OCI-LY1 (cell line): ENCODE data around the gene HOXB6.

Experiments used
- H2AFZ ChIP-seq: fragments of 200-600 bp; sonication (generic), shearing (Covaris generic); 2 replicates; pipeline ENCODE4 v1.6.0; 2014; ENCODE audit warnings: antibody characterized with exemption, mild to moderate bottlenecking, low read length
- H3F3A ChIP-seq: fragments of 200-600 bp; sonication (generic), shearing (Covaris generic); 2 replicates; pipeline ENCODE4 v1.6.0; 2014; ENCODE audit warnings: mild to moderate bottlenecking, antibody characterized with exemption, low read length, moderate library complexity; ENCODE audit not compliant: insufficient read depth
- H3K27ac ChIP-seq: fragments of 200-600 bp; sonication (generic); 2 replicates; pipeline ENCODE4 v1.5.1; 2014; ENCODE audit warnings: low read length, mixed run types, mild to moderate bottlenecking, low read depth; ENCODE audit not compliant: poor library complexity, severe bottlenecking
- H3K27me3 ChIP-seq: fragments of 200-600 bp; sonication (generic); 2 replicates; pipeline ENCODE4 v1.6.0; 2014; ENCODE audit warnings: antibody characterized with exemption, mild to moderate bottlenecking, low read length, moderate library complexity; ENCODE audit not compliant: insufficient read depth
- H3K36me3 ChIP-seq: fragments of 200-600 bp; sonication (generic); 2 replicates; pipeline ENCODE4 v1.6.1; 2014; ENCODE audit warnings: mild to moderate bottlenecking, antibody characterized with exemption, low read length, moderate library complexity, mixed read lengths; ENCODE audit not compliant: insufficient read depth
- H3K4me1 ChIP-seq: fragments of 200-600 bp; sonication (generic); 2 replicates; pipeline ENCODE4 v1.5.1; 2014; ENCODE audit warnings: mild to moderate bottlenecking, low read length, moderate library complexity; ENCODE audit not compliant: insufficient read depth, severe bottlenecking
- H3K4me2 ChIP-seq: fragments of 200-600 bp; sonication (generic), shearing (Covaris generic); 2 replicates; pipeline ENCODE4 v1.6.1; 2014; ENCODE audit warnings: low read length
- H3K4me3 ChIP-seq: fragments of 200-600 bp; sonication (generic); 2 replicates; pipeline ENCODE4 v1.5.1; 2014; ENCODE audit warnings: low read length, low read depth, mild to moderate bottlenecking, mixed read lengths; ENCODE audit not compliant: poor library complexity, severe bottlenecking
- H3K79me2 ChIP-seq: fragments of 200-600 bp; shearing (Covaris generic); 2 replicates; pipeline ENCODE4 v1.6.1; 2016; ENCODE audit warnings: mixed run types, low read length, mixed read lengths; ENCODE audit not compliant: insufficient read depth
- H3K9ac ChIP-seq: fragments of 200-600 bp; sonication (generic), shearing (Covaris generic); 2 replicates; pipeline ENCODE4 v1.6.1; 2014; ENCODE audit warnings: mild to moderate bottlenecking, low read length, mixed read lengths
- H3K9me2 ChIP-seq: fragments of 200-600 bp; sonication (generic), shearing (Covaris generic); 2 replicates; pipeline ENCODE4 v1.6.1; 2014; ENCODE audit warnings: low read depth, mild to moderate bottlenecking, low read length, mixed read lengths
- H3K9me3 ChIP-seq: fragments of 200-600 bp; shearing (Covaris generic); 2 replicates; pipeline ENCODE4 v1.6.1; 2014; ENCODE audit warnings: low read length, mixed read lengths
- H4K20me1 ChIP-seq: fragments of 200-600 bp; sonication (generic), shearing (Covaris generic); 2 replicates; pipeline ENCODE4 v1.6.0; 2016; ENCODE audit warnings: mild to moderate bottlenecking, low read length; ENCODE audit not compliant: insufficient read depth
- CTCF ChIP-seq: fragments of 200-600 bp; sonication (generic), shearing (Covaris generic); IDR thresholded peaks from 2 replicates; pipeline ENCODE4 v1.5.1; 2017; ENCODE audit warnings: mild to moderate bottlenecking, antibody characterized with exemption, low read length, moderate library complexity, mixed read lengths
- EZH2 ChIP-seq: fragments of 200-600 bp; sonication (generic), shearing (Covaris generic); IDR thresholded peaks from 2 replicates; pipeline ENCODE4 v1.8.0; 2017; ENCODE audit warnings: borderline replicate concordance, mixed run types, mild to moderate bottlenecking, antibody characterized with exemption, low read length, moderate library complexity, mixed read lengths

The HOXB6 gene

DNA sequence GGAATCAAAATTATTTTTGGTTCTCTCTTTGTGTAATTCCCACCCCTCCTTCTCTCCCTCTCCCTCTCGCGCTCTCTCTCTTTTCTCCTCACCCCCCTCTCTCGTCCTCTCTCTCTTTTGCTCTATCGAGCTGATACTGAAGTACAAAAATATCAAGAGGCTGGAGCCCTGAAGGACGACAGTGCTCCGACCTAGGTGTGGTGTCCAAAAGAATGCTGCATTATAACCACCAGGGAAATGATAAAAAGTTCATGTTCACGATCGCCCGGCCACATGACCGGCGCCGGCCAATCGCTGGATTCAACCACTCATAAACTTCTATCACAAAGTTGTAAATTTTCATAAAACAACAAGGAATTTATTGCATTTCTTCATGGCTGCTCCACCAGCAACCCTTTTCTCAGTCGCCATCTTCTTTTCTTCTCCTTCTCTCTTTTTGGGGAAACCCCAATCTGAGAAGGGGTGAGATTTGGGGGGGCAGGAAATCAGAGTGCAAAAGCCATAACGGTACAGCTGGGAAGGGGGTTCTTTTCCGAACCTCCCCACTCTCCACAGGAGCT lies at the start of gene HOXB6:
Gene HOXB6 (minus strand): TSS at position 217 of the 560 bp plus-strand sequence. CDS start 6,836 bp downstream, outside the sequence.
- TF ChIP-seq EZH2, result no peak
- TF ChIP-seq CTCF, result no peak
- Histone ChIP-seq H3K4me1 (peaks cover under 1% of the 10 kb centered on the region), H3K4me3 (no peak within 1 kb of the TSS), H3K36me3 (no peaks in the 10 kb centered on the region), H4K20me1 (no peaks in the 10 kb centered on the region), H3K4me2 (no peak within 1 kb of the TSS), H3K9me3 (no peaks in the 10 kb centered on the region), H2AFZ (no peak within 1 kb of the TSS), H3K27me3 (peaks cover 5% of the 10 kb centered on the region; the same call in 1 of the 2 replicates), H3K79me2 (no peaks in the 10 kb centered on the region), H3K9me2 (no peaks in the 10 kb centered on the region), H3K27ac (no peak within 1 kb of the TSS), H3K9ac (no peak within 1 kb of the TSS), H3F3A (no peaks in the 10 kb centered on the region)

DNA sequence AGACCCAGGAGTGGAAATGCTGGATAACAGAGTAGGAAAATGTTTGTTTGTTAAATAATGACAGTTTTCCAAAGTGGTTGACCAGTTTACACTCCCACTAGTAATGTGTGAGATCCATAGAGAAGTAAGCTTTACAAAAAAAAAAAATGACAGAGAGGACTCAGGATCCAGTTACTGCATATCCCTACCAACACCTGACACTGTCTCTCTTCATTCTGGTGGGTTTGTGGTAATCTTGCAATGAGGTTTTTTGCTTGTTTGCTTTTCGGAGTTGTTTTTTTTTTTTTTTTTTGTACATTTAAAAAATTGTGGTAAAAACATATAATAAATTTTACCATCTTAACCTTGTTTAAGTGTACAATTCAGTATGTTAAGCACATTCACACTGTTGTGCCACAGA lies 45.0 kb upstream of the HOXB6 start:
- Histone ChIP-seq H3K36me3 (no peaks in the 10 kb centered on the region), H3K79me2 (no peaks in the 10 kb centered on the region), H3K4me2 (no peak overlapping the region), H3K27me3 (no peaks in the 10 kb centered on the region), H3K9me2 (no peaks in the 10 kb centered on the region), H2AFZ (no peak overlapping the region), H3K27ac (no peak overlapping the region), H3F3A (no peaks in the 10 kb centered on the region), H3K4me3 (no peak overlapping the region), H4K20me1 (no peaks in the 10 kb centered on the region), H3K9me3 (no peaks in the 10 kb centered on the region), H3K9ac (no peak overlapping the region), H3K4me1 (no peaks in the 10 kb centered on the region)
- TF ChIP-seq CTCF (no peak), EZH2 (no peak)

- Histone ChIP-seq H3K4me3 (no peak overlapping the region), H3K9ac (no peak overlapping the region)
Measured at GRCh38 chr17:48647963-48648245, 43.1 kb upstream of the HOXB6 start.

More at GRCh38 chr17:48647963-48648245, 43.1 kb upstream of the HOXB6 start:
- no peaks in the 10 kb centered on the region for H3K79me2 ChIP-seq
- no peaks in the 10 kb centered on the region for H3K36me3 ChIP-seq
- no peak overlapping the region for H3K27ac ChIP-seq
- no peaks in the 10 kb centered on the region for H3K4me1 ChIP-seq
- no peaks in the 10 kb centered on the region for H4K20me1 ChIP-seq
- no peaks in the 10 kb centered on the region for H3K9me3 ChIP-seq
- no peak overlapping the region for H2AFZ ChIP-seq
- 0 out of 2 replicates have a peak, but pooled peaks cover 5% of the 10 kb centered on the region for H3K27me3 ChIP-seq
- no peaks in the 10 kb centered on the region for H3K9me2 ChIP-seq
- no peaks in the 10 kb centered on the region for H3F3A ChIP-seq
- TF ChIP-seq EZH2 (no peak), CTCF (no peak)
- no peak overlapping the region for H3K4me2 ChIP-seq
